PC-9 (cell line): ENCODE results near the gene FILIP1.

Experiments used
- CTCF ChIP-seq: fragments of 200-600 bp; sonication (generic); conservative IDR thresholded peaks from 2 replicates; pipeline ENCODE4 v1.6.1; 2017; ENCODE audit warnings: mixed run types, antibody characterized with exemption, mild to moderate bottlenecking, moderate library complexity
- EZH2 ChIP-seq: fragments of 200-600 bp; sonication (generic); IDR thresholded peaks from 2 replicates; pipeline ENCODE4 v1.8.0; 2017; ENCODE audit warnings: antibody characterized with exemption, low read depth

- TF ChIP-seq CTCF, result no peak
- no peak for TF ChIP-seq EZH2
These were observed 70.2 kb downstream of the FILIP1 start for GRCh38 chr6:75423386-75423785.
